SK-N-SH treated with all-trans-retinoic acid at 6 μM for 48 hours (cell line): ENCODE results near the gene CLEC16A.

ENCODE experiments used
- ATAC-seq: fragments of 200-7000 bp; cut with Tn5 transposase; 3 replicates; pipeline ENCODE4 v1.9.1; 2020; ENCODE audit warnings: mild to moderate bottlenecking, moderate library complexity
- ARNTL ChIP-seq: fragments of 450-650 bp; formaldehyde crosslinking; IDR thresholded peaks from 2 replicates; pipeline ENCODE4 v1.5.0; 2020; ENCODE audit warnings: low read depth, mild to moderate bottlenecking, moderate library complexity, borderline replicate concordance
- BACH2 ChIP-seq: fragments of 250-450 bp; sonication (Bioruptor Pico); IDR thresholded peaks from 2 replicates; pipeline ENCODE4 v1.9.0; 2021; ENCODE audit warnings: mild to moderate bottlenecking, borderline replicate concordance
- ESRRG ChIP-seq: fragments of 250-450 bp; sonication (Bioruptor Pico); IDR thresholded peaks from 2 replicates; pipeline ENCODE4 v1.6.1; 2021; ENCODE audit warnings: mild to moderate bottlenecking
- GLIS3 ChIP-seq: fragments of 250-450 bp; sonication (Bioruptor Pico); IDR thresholded peaks from 2 replicates; pipeline ENCODE4 v1.5.0; 2020; ENCODE audit warnings: mild to moderate bottlenecking, moderate library complexity
- ISL1 ChIP-seq: fragments of 250-450 bp; sonication (Bioruptor Pico); IDR thresholded peaks from 2 replicates; pipeline ENCODE4 v2.1.2; 2022; ENCODE audit warnings: mild to moderate bottlenecking, moderate library complexity
- OSR1 ChIP-seq: fragments of 250-450 bp; sonication (Bioruptor Pico); IDR thresholded peaks from 2 replicates; pipeline ENCODE4 v1.8.0; 2022; ENCODE audit warnings: moderate library complexity, mild to moderate bottlenecking, inconsistent platforms
- PPARA ChIP-seq: fragments of 250-450 bp; sonication (Bioruptor Pico); IDR thresholded peaks from 2 replicates; pipeline ENCODE4 v1.5.0; 2020; ENCODE audit warnings: mild to moderate bottlenecking, borderline replicate concordance
- RARB ChIP-seq: fragments of 250-450 bp; sonication (Bioruptor Pico); IDR thresholded peaks from 2 replicates; pipeline ENCODE4 v1.8.0; 2021; ENCODE audit warnings: mild to moderate bottlenecking, moderate library complexity
- SNAI2 ChIP-seq: fragments of 250-450 bp; sonication (Bioruptor Pico); IDR thresholded peaks from 2 replicates; pipeline ENCODE4 v1.5.0; 2020; ENCODE audit warnings: mild to moderate bottlenecking, moderate library complexity
- TCF4 ChIP-seq: fragments of 250-450 bp; sonication (Bioruptor Pico); IDR thresholded peaks from 2 replicates; pipeline ENCODE4 v1.8.0; 2021; ENCODE audit warnings: mild to moderate bottlenecking, moderate library complexity, borderline replicate concordance
- TOX ChIP-seq: fragments of 250-450 bp; sonication (Bioruptor Pico); IDR thresholded peaks from 2 replicates; pipeline ENCODE4 v1.8.0; 2021; ENCODE audit warnings: mild to moderate bottlenecking, moderate library complexity, borderline replicate concordance
- ZC3H10 ChIP-seq: fragments of 250-450 bp; sonication (Bioruptor Pico); IDR thresholded peaks from 2 replicates; pipeline ENCODE4 v1.5.1; 2021; ENCODE audit warnings: mild to moderate bottlenecking, moderate library complexity
- ZFP3 ChIP-seq: fragments of 250-450 bp; sonication (Bioruptor Pico); IDR thresholded peaks from 2 replicates; pipeline ENCODE4 v1.5.0; 2020; ENCODE audit warnings: mild to moderate bottlenecking, moderate library complexity
- ZFP30 ChIP-seq: fragments of 450-650 bp; formaldehyde crosslinking; IDR thresholded peaks from 2 replicates; pipeline ENCODE4 v1.5.0; 2022; ENCODE audit warnings: mild to moderate bottlenecking, moderate library complexity
- ZNF565 ChIP-seq: fragments of 450-650 bp; formaldehyde crosslinking; conservative IDR thresholded peaks from 2 replicates; pipeline ENCODE4 v1.5.0; 2020; ENCODE audit warnings: low read depth, mild to moderate bottlenecking, moderate library complexity
- ZNF70 ChIP-seq: fragments of 450-650 bp; formaldehyde crosslinking; IDR thresholded peaks from 2 replicates; pipeline ENCODE4 v1.5.0; 2020; ENCODE audit warnings: mild to moderate bottlenecking, moderate library complexity
- ZNF8 ChIP-seq: fragments of 450-650 bp; formaldehyde crosslinking; IDR thresholded peaks from 2 replicates; pipeline ENCODE4 v1.5.0; 2020; ENCODE audit warnings: mild to moderate bottlenecking, moderate library complexity
- TF ChIP-seq, protein P1 (sequence below): fragments of 250-450 bp; sonication (Bioruptor Pico); IDR thresholded peaks from 2 replicates; pipeline ENCODE4 v1.8.0; 2020; ENCODE audit warnings: mild to moderate bottlenecking, moderate library complexity, borderline replicate concordance
- TF ChIP-seq, protein P2 (sequence below): fragments of 250-450 bp; sonication (Bioruptor Pico); IDR thresholded peaks from 2 replicates; pipeline ENCODE4 v1.8.0; 2021; ENCODE audit warnings: low read depth, mild to moderate bottlenecking, moderate library complexity, borderline replicate concordance
- TF ChIP-seq, protein P3 (sequence below): fragments of 250-450 bp; sonication (Bioruptor Pico); IDR thresholded peaks from 2 replicates; pipeline ENCODE4 v1.5.1; 2021; ENCODE audit warnings: mild to moderate bottlenecking, moderate library complexity
- TF ChIP-seq, protein P4 (sequence below): fragments of 250-450 bp; sonication (Bioruptor Pico); IDR thresholded peaks from 2 replicates; pipeline ENCODE4 v1.5.1; 2020; ENCODE audit warnings: low read depth, mild to moderate bottlenecking, moderate library complexity

CLEC16A gene

DNA sequence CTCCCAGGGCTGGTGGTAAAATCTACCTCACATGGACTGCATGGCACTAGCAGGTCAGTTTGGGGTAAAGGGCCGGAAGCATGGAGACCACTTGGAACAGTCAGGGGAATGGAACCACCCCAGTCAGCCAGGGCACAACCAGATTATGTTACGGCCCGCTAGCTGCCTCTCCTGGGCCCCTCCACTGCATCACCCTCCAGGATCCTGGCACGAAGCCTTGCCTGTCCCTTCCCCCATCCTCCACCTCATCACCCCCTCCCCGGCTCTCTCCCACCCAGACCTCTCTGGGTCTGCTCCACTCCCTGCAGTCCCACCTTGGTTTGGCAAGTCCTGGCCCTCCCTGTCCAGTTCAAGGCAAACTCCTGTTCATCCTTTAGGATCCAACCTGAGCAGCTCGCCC, 91.7 kb downstream of the CLEC16A start:
- ATAC-seq: no peak

DNA sequence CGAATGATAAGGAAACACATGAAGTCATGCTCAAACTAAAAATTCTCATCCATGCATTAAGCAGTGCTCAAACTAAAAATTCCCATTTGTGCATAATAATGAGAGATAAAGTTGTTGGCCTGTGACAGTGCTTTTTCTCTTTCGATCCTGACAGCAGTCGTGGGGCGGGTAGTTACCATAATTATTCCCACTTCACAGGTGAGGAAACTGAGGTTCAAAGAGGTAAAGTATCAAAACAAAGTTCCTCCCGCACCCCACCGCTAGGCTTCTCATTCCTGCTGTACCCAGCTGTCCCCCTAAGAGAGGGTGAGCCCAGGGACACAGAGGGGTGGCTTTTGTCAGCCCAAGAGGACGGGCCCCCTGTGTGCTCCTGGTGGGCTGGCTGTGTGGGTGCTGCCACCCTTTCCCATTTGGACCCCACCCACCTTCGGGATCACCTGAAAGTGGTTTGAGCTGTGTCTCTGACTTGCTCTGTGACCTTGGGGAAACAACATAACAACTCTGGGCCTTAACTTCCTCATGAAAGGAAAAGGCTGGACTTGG, 92.6 kb downstream of the CLEC16A start:
- TF ChIP-seq, protein P1, sequence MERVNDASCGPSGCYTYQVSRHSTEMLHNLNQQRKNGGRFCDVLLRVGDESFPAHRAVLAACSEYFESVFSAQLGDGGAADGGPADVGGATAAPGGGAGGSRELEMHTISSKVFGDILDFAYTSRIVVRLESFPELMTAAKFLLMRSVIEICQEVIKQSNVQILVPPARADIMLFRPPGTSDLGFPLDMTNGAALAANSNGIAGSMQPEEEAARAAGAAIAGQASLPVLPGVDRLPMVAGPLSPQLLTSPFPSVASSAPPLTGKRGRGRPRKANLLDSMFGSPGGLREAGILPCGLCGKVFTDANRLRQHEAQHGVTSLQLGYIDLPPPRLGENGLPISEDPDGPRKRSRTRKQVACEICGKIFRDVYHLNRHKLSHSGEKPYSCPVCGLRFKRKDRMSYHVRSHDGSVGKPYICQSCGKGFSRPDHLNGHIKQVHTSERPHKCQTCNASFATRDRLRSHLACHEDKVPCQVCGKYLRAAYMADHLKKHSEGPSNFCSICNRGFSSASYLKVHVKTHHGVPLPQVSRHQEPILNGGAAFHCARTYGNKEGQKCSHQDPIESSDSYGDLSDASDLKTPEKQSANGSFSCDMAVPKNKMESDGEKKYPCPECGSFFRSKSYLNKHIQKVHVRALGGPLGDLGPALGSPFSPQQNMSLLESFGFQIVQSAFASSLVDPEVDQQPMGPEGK (CRISPR knock-in tag): no peak
- TF ChIP-seq BACH2 (CRISPR knock-in tag) (no peak), ARNTL (CRISPR knock-in tag) (no peak), TOX (CRISPR knock-in tag) (no peak), ZNF70 (CRISPR knock-in tag) (no peak), PPARA (CRISPR knock-in tag) (no peak), ZNF8 (CRISPR knock-in tag) (no peak), ZNF565 (CRISPR knock-in tag) (no peak), SNAI2 (CRISPR knock-in tag) (no peak), OSR1 (no peak)
- TF ChIP-seq, protein P2, sequence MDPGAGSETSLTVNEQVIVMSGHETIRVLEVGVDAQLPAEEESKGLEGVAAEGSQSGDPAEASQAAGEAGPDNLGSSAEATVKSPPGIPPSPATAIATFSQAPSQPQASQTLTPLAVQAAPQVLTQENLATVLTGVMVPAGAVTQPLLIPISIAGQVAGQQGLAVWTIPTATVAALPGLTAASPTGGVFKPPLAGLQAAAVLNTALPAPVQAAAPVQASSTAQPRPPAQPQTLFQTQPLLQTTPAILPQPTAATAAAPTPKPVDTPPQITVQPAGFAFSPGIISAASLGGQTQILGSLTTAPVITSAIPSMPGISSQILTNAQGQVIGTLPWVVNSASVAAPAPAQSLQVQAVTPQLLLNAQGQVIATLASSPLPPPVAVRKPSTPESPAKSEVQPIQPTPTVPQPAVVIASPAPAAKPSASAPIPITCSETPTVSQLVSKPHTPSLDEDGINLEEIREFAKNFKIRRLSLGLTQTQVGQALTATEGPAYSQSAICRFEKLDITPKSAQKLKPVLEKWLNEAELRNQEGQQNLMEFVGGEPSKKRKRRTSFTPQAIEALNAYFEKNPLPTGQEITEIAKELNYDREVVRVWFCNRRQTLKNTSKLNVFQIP (CRISPR knock-in tag): no peak
- TF ChIP-seq, protein P3, sequence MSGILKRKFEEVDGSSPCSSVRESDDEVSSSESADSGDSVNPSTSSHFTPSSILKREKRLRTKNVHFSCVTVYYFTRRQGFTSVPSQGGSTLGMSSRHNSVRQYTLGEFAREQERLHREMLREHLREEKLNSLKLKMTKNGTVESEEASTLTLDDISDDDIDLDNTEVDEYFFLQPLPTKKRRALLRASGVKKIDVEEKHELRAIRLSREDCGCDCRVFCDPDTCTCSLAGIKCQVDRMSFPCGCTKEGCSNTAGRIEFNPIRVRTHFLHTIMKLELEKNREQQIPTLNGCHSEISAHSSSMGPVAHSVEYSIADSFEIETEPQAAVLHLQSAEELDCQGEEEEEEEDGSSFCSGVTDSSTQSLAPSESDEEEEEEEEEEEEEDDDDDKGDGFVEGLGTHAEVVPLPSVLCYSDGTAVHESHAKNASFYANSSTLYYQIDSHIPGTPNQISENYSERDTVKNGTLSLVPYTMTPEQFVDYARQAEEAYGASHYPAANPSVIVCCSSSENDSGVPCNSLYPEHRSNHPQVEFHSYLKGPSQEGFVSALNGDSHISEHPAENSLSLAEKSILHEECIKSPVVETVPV (CRISPR knock-in tag): no peak
- ATAC-seq: no peak

More for the DNA sequence above, 91.7 kb downstream of the CLEC16A start:
- TF ChIP-seq RARB (CRISPR knock-in tag) (no peak), GLIS3 (CRISPR knock-in tag) (no peak), ZFP30 (CRISPR knock-in tag) (no peak), ZC3H10 (CRISPR knock-in tag) (no peak), TCF4 (CRISPR knock-in tag) (no peak), PPARA (CRISPR knock-in tag) (no peak), TOX (CRISPR knock-in tag) (no peak), ESRRG (CRISPR knock-in tag) (no peak), ARNTL (CRISPR knock-in tag) (no peak), ISL1 (CRISPR knock-in tag) (no peak)
- TF ChIP-seq, protein P3 (CRISPR knock-in tag): no peak
- TF ChIP-seq, protein P1 (CRISPR knock-in tag): no peak
- TF ChIP-seq, protein P2 (CRISPR knock-in tag): no peak

DNA sequence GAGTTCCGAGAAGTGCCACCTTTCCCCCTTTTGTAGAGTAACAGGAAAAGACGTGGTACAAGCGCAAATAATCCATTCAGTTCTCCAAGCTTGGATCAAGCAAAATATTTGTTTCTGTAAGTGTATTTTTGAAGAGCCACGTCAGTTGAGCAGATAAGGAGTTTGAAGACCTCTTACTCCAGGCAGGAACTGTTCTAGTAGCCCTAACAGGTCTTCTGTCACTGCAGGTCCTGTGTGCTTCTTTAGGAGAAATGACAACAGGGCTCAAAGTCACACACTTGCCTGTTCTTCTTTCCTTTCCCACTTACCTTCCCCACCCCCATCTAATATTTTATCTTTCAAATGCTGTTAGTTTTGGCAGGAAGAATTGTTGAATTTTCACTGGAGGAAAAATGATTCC, 93.9 kb downstream of the CLEC16A start:
- no peak for ATAC-seq
- TF ChIP-seq GLIS3 (CRISPR knock-in tag) (no peak), ZNF70 (CRISPR knock-in tag) (no peak), ZNF8 (CRISPR knock-in tag) (no peak), TOX (CRISPR knock-in tag) (no peak), ZNF565 (CRISPR knock-in tag) (no peak), ZFP3 (CRISPR knock-in tag) (no peak), TCF4 (CRISPR knock-in tag) (no peak), RARB (CRISPR knock-in tag) (no peak)
- TF ChIP-seq, protein P1 (CRISPR knock-in tag): no peak
- TF ChIP-seq, protein P4, sequence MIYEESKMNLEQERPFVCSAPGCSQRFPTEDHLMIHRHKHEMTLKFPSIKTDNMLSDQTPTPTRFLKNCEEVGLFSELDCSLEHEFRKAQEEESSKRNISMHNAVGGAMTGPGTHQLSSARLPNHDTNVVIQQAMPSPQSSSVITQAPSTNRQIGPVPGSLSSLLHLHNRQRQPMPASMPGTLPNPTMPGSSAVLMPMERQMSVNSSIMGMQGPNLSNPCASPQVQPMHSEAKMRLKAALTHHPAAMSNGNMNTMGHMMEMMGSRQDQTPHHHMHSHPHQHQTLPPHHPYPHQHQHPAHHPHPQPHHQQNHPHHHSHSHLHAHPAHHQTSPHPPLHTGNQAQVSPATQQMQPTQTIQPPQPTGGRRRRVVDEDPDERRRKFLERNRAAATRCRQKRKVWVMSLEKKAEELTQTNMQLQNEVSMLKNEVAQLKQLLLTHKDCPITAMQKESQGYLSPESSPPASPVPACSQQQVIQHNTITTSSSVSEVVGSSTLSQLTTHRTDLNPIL: no peak
- TF ChIP-seq, protein P3 (CRISPR knock-in tag): no peak
